Astrocyte (in vitro differentiated cells and primary cell): ENCODE results near the gene FAM83F. TPM values are rescaled to one million over a fixed set of nuclear protein-coding genes. Genes with fewer than 3 reads are reported as not detected.

Source experiments
- DNase-seq: peaks from one replicate; pipeline ENCODE4 v3.0.0-alpha.2; 2010; ENCODE audit warnings: low read depth
- FAIRE-seq: peaks from 2 replicates; lab custom pipeline; 2011; peaks lifted over from hg19 to GRCh38; lab: Jason Lieb, UNC
- H2AFZ ChIP-seq: 2 replicates; pipeline ENCODE4 v1.6.0; 2012; ENCODE audit warnings: low read depth, low read length, inconsistent platforms
- H3K27ac ChIP-seq: 2 replicates; pipeline ENCODE4 v1.5.1; 2011; ENCODE audit warnings: low read depth, low read length, inconsistent platforms
- H3K27me3 ChIP-seq: 2 replicates; pipeline ENCODE4 v1.6.0; 2011; ENCODE audit warnings: low read length, inconsistent platforms; ENCODE audit not compliant: insufficient read depth
- H3K36me3 ChIP-seq: 2 replicates; pipeline ENCODE4 v1.5.1; 2011; ENCODE audit warnings: low read length, inconsistent platforms; ENCODE audit not compliant: insufficient read depth
- H3K4me1 ChIP-seq: 2 replicates; pipeline ENCODE4 v1.5.1; 2011; ENCODE audit warnings: low read length, inconsistent platforms; ENCODE audit not compliant: insufficient read depth
- H3K4me2 ChIP-seq: 2 replicates; pipeline ENCODE4 v1.6.0; 2012; ENCODE audit warnings: low read length, inconsistent platforms
- H3K4me3 ChIP-seq: 2 replicates; pipeline ENCODE4 v1.5.1; 2011; ENCODE audit warnings: low read depth, mild to moderate bottlenecking, low read length, inconsistent platforms; ENCODE audit not compliant: insufficient read depth
- H3K79me2 ChIP-seq: 2 replicates; pipeline ENCODE4 v1.6.0; 2012; ENCODE audit warnings: mild to moderate bottlenecking, low read length, inconsistent platforms; ENCODE audit not compliant: insufficient read depth
- H3K9ac ChIP-seq: 2 replicates; pipeline ENCODE4 v1.6.0; 2012; ENCODE audit warnings: mild to moderate bottlenecking, low read length, inconsistent platforms
- H3K9me3 ChIP-seq: 2 replicates; pipeline ENCODE4 v1.5.1; 2012; ENCODE audit warnings: low read depth, mild to moderate bottlenecking, low read length, inconsistent platforms; ENCODE audit not compliant: insufficient read depth
- H4K20me1 ChIP-seq: 2 replicates; pipeline ENCODE4 v1.6.0; 2012; ENCODE audit warnings: low read length, inconsistent platforms; ENCODE audit not compliant: insufficient read depth
- H3K27ac Mint-ChIP-seq: one replicate; pipeline ENCODE4 v1.8.0; 2021; ENCODE audit warnings: mild to moderate bottlenecking, mixed read lengths; ENCODE audit not compliant: unreplicated experiment
- H3K27me3 Mint-ChIP-seq: one replicate; pipeline ENCODE4 v1.8.0; 2021; ENCODE audit warnings: low read depth, mixed read lengths; ENCODE audit not compliant: unreplicated experiment
- H3K36me3 Mint-ChIP-seq: one replicate; pipeline ENCODE4 v1.8.0; 2021; ENCODE audit warnings: low read depth, mixed read lengths; ENCODE audit not compliant: unreplicated experiment
- H3K4me1 Mint-ChIP-seq: one replicate; pipeline ENCODE4 v1.8.0; 2021; ENCODE audit warnings: low read depth, mixed read lengths; ENCODE audit not compliant: unreplicated experiment
- H3K4me3 Mint-ChIP-seq: one replicate; pipeline ENCODE4 v1.8.0; 2021; ENCODE audit warnings: mild to moderate bottlenecking, moderate library complexity, mixed read lengths; ENCODE audit not compliant: unreplicated experiment
- H3K9me3 Mint-ChIP-seq: one replicate; pipeline ENCODE4 v1.8.0; 2021; ENCODE audit warnings: mild to moderate bottlenecking, mixed read lengths; ENCODE audit not compliant: unreplicated experiment
- EZH2 ChIP-seq: IDR thresholded peaks from 2 replicates; pipeline ENCODE4 v1.6.1; 2012; ENCODE audit warnings: mild to moderate bottlenecking, low read length, inconsistent platforms; ENCODE audit not compliant: insufficient read depth
- total RNA-seq: library from RNA; stranded (reverse); gene quantifications from 2 replicates; pipeline ENCODE4 v1.2.1, GENCODE V29; 2021
- TF ChIP-seq, protein P1 (sequence below): IDR thresholded peaks from 2 replicates; pipeline ENCODE4 v1.5.1; 2011; ENCODE audit warnings: low read depth, mild to moderate bottlenecking, inconsistent platforms, low read length, moderate library complexity; ENCODE audit not compliant: insufficient read depth

The FAM83F gene
- total RNA-seq, 1 donor from 2014 or later: 0.79 TPM

DNA sequence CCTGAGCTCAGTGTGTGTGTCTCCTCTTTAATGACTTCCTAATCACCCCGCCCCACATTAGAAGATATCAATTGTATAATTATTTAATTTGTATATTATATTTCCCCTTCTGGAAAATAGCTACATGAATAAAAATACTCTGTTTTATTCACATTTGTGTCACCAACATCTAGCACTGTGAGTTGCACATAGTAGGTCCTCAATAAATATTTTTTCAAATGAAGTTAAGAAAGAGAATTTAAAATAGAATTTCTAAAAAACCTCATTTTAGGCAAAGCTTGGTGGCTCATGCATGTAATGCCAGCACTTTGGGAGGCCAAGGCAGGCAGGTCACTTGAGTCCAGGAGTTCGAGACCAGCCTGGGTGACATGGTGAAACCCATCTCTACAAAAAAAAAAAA lies 59.7 kb downstream of the FAM83F start:
- H3K4me1 Mint-ChIP-seq: peaks cover 4% of the 10 kb centered on the region
- no peaks in the 10 kb centered on the region for H3K27me3 ChIP-seq
- H3K79me2 ChIP-seq: no peaks in the 10 kb centered on the region
- H3K27me3 Mint-ChIP-seq: no peaks in the 10 kb centered on the region
- H3K27ac Mint-ChIP-seq: no peak overlapping the region
- no peak overlapping the region for H3K9ac ChIP-seq
- H3K36me3 ChIP-seq: no peaks in the 10 kb centered on the region
- no peak overlapping the region for H3K27ac ChIP-seq
- H3K4me1 ChIP-seq: no peaks in the 10 kb centered on the region
- no peak overlapping the region for H3K4me3 ChIP-seq
- no peaks in the 10 kb centered on the region for H3K9me3 Mint-ChIP-seq
- H3K4me3 Mint-ChIP-seq: no peak overlapping the region
- no peaks in the 10 kb centered on the region for H3K36me3 Mint-ChIP-seq
- no peaks in the 10 kb centered on the region for H3K9me3 ChIP-seq
- no peak overlapping the region for H2AFZ ChIP-seq
- H3K4me2 ChIP-seq: no peak overlapping the region
- DNase-seq (no peak), FAIRE-seq (no peak)
- TF ChIP-seq, protein P1, sequence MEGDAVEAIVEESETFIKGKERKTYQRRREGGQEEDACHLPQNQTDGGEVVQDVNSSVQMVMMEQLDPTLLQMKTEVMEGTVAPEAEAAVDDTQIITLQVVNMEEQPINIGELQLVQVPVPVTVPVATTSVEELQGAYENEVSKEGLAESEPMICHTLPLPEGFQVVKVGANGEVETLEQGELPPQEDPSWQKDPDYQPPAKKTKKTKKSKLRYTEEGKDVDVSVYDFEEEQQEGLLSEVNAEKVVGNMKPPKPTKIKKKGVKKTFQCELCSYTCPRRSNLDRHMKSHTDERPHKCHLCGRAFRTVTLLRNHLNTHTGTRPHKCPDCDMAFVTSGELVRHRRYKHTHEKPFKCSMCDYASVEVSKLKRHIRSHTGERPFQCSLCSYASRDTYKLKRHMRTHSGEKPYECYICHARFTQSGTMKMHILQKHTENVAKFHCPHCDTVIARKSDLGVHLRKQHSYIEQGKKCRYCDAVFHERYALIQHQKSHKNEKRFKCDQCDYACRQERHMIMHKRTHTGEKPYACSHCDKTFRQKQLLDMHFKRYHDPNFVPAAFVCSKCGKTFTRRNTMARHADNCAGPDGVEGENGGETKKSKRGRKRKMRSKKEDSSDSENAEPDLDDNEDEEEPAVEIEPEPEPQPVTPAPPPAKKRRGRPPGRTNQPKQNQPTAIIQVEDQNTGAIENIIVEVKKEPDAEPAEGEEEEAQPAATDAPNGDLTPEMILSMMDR: no peak
- no peak for TF ChIP-seq EZH2
- peaks cover 41% of the 10 kb centered on the region for H4K20me1 ChIP-seq

GRCh38 chr22:40055143-40055883 lies 60.6 kb downstream of the FAM83F start:
- no peak overlapping the region for H3K27ac Mint-ChIP-seq
- no peaks in the 10 kb centered on the region for H3K9me3 Mint-ChIP-seq
- Histone ChIP-seq H4K20me1 (peaks cover 41% of the 10 kb centered on the region), H3K27ac (no peak overlapping the region), H3K27me3 (no peaks in the 10 kb centered on the region), H3K9me3 (no peaks in the 10 kb centered on the region), H3K36me3 (no peaks in the 10 kb centered on the region), H2AFZ (no peak overlapping the region), H3K4me1 (no peaks in the 10 kb centered on the region), H3K4me3 (no peak overlapping the region), H3K4me2 (no peak overlapping the region), H3K9ac (no peak overlapping the region), H3K79me2 (no peaks in the 10 kb centered on the region)
- DNase-seq (no peak), FAIRE-seq (no peak)
- H3K36me3 Mint-ChIP-seq: no peaks in the 10 kb centered on the region
- TF ChIP-seq EZH2: no peak
- TF ChIP-seq, protein P1: no peak
- peaks cover 4% of the 10 kb centered on the region for H3K4me1 Mint-ChIP-seq
- no peaks in the 10 kb centered on the region for H3K27me3 Mint-ChIP-seq
- no peak overlapping the region for H3K4me3 Mint-ChIP-seq

GRCh38 chr22:40056154-40056553 lies 61.4 kb downstream of the FAM83F start:
- H3K9ac ChIP-seq: no peak overlapping the region
- no peaks in the 10 kb centered on the region for H3K36me3 ChIP-seq
- no peaks in the 10 kb centered on the region for H3K36me3 Mint-ChIP-seq
- peaks cover 4% of the 10 kb centered on the region for H3K4me1 Mint-ChIP-seq
- no peaks in the 10 kb centered on the region for H3K27me3 ChIP-seq
- H2AFZ ChIP-seq: no peak overlapping the region
- no peaks in the 10 kb centered on the region for H3K9me3 Mint-ChIP-seq
- H3K27ac ChIP-seq: no peak overlapping the region
- H3K27ac Mint-ChIP-seq: no peak overlapping the region
- no peaks in the 10 kb centered on the region for H3K27me3 Mint-ChIP-seq
- FAIRE-seq: no peak
- no peaks in the 10 kb centered on the region for H3K79me2 ChIP-seq
- DNase-seq: no peak
- peaks cover 44% of the 10 kb centered on the region for H4K20me1 ChIP-seq
- no peak overlapping the region for H3K4me3 Mint-ChIP-seq
- TF ChIP-seq, protein P1: no peak
- no peak for TF ChIP-seq EZH2
- H3K4me1 ChIP-seq: no peaks in the 10 kb centered on the region
- no peaks in the 10 kb centered on the region for H3K9me3 ChIP-seq
- no peak overlapping the region for H3K4me3 ChIP-seq
- no peak overlapping the region for H3K4me2 ChIP-seq
